Iris pigment epithelial cell (primary cell): ENCODE data around the gene KRT4.
"Not testable (repeated sequence)": the region's sequence is repeated elsewhere in the genome, so short reads cannot be mapped to it uniquely, and the experiment has no call there.

Experiments
- DNase-seq: peaks from one replicate; pipeline ENCODE4 v3.0.0-alpha.2; 2011; ENCODE audit warnings: low read depth

The KRT4 gene

GRCh38 chr12:52772772-52773171 is 41.1 kb downstream of the KRT4 start:
- no peak for DNase-seq

GRCh38 chr12:52772188-52772587 is 41.7 kb downstream of the KRT4 start:
- DNase-seq: no peak

GRCh38 chr12:52771505-52771904 is 42.4 kb downstream of the KRT4 start:
- no peak for DNase-seq

GRCh38 chr12:52771088-52771487 is 42.8 kb downstream of the KRT4 start:
- DNase-seq: no peak

GRCh38 chr12:52769946-52770345 is 44.0 kb downstream of the KRT4 start:
- DNase-seq: no peak

- DNase-seq: no peak
Observed at GRCh38 chr12:52769354-52769753, 44.6 kb downstream of the KRT4 start.

GRCh38 chr12:52768479-52769200 is 45.3 kb downstream of the KRT4 start:
- no peak for DNase-seq

- no peak for DNase-seq
Observed at GRCh38 chr12:52767427-52767826, 46.5 kb downstream of the KRT4 start.

- no peak for DNase-seq
Observed at GRCh38 chr12:52767020-52767379, 46.9 kb downstream of the KRT4 start.

- DNase-seq: no peak
Observed at GRCh38 chr12:52766351-52767019, 47.4 kb downstream of the KRT4 start.

GRCh38 chr12:52765702-52766101 is 48.2 kb downstream of the KRT4 start:
- no peak for DNase-seq

GRCh38 chr12:52763991-52764390 is 49.9 kb downstream of the KRT4 start:
- DNase-seq: no peak

- no peak for DNase-seq
Observed at GRCh38 chr12:52763036-52763659, 50.8 kb downstream of the KRT4 start.

- DNase-seq: no peak
Observed at GRCh38 chr12:52761802-52762201, 52.1 kb downstream of the KRT4 start.

- not testable (repeated sequence) for DNase-seq
Observed at GRCh38 chr12:52761218-52761617, 52.7 kb downstream of the KRT4 start.

GRCh38 chr12:52760623-52761022 is 53.3 kb downstream of the KRT4 start:
- DNase-seq: no peak

- DNase-seq: no peak
Observed at GRCh38 chr12:52759695-52760094, 54.2 kb downstream of the KRT4 start.

- no peak for DNase-seq
Observed at GRCh38 chr12:52759218-52759617, 54.7 kb downstream of the KRT4 start.

- no peak for DNase-seq
Observed at GRCh38 chr12:52757449-52758176, 56.3 kb downstream of the KRT4 start.
